ENCODE measurements around the gene CCL14. TPM values are rescaled to one million over a fixed set of nuclear protein-coding genes. Genes with fewer than 3 reads are reported as not detected.

The CCL14 gene
- total and polyA plus RNA-seq, 2 of the 13 experiments (the other 11 are each of a cell fraction or from before 2014, with no cell fraction given) = 1.1 to 1.7 TPM

- TF ChIP-seq NFRKB (IDR thresholded peaks at IDR 0.05) = no peak
- TF ChIP-seq MED13 (CRISPR knock-in tag; IDR thresholded peaks at IDR 0.05) = no peak
- TF ChIP-seq, protein P1, sequence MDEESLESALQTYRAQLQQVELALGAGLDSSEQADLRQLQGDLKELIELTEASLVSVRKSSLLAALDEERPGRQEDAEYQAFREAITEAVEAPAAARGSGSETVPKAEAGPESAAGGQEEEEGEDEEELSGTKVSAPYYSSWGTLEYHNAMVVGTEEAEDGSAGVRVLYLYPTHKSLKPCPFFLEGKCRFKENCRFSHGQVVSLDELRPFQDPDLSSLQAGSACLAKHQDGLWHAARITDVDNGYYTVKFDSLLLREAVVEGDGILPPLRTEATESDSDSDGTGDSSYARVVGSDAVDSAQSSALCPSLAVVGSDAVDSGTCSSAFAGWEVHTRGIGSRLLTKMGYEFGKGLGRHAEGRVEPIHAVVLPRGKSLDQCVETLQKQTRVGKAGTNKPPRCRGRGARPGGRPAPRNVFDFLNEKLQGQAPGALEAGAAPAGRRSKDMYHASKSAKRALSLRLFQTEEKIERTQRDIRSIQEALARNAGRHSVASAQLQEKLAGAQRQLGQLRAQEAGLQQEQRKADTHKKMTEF (CRISPR knock-in tag; IDR thresholded peaks at IDR 0.05) = peak; percentile 77
- no peak for TF ChIP-seq KDM5B (CRISPR knock-in tag; IDR thresholded peaks at IDR 0.05; ENCODE audit: borderline replicate concordance)
- TF ChIP-seq FOXK2 (IDR thresholded peaks at IDR 0.05) = no peak
- TF ChIP-seq PPARG (CRISPR knock-in tag; conservative IDR thresholded peaks at IDR 0.05) = peak; percentile 63; the same call in 1 of the 2 replicates
- TF ChIP-seq, protein P2, sequence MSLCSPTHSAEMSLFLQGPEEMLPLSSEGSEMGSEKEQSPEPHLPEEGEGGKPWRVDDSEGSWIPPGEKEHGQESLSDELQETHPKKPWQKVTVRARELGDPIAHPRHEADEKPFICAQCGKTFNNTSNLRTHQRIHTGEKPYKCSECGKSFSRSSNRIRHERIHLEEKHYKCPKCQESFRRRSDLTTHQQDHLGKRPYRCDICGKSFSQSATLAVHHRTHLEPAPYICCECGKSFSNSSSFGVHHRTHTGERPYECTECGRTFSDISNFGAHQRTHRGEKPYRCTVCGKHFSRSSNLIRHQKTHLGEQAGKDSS (CRISPR knock-in tag; IDR thresholded peaks at IDR 0.05; ENCODE audit: borderline replicate concordance, low read depth) = no peak; the same call in 1 of the 2 replicates
- 0 out of 2 replicates have a peak, but pooled peaks have one; percentile 21 for TF ChIP-seq AHDC1 (CRISPR knock-in tag; IDR thresholded peaks at IDR 0.05; ENCODE audit: borderline replicate concordance)
- TF ChIP-seq MEIS2 (CRISPR knock-in tag; IDR thresholded peaks at IDR 0.05) = peak; percentile 15; the same call in 1 of the 2 replicates
- no peak for TF ChIP-seq SNAPC2 (CRISPR knock-in tag; IDR thresholded peaks at IDR 0.05)
- TF ChIP-seq, protein P3, sequence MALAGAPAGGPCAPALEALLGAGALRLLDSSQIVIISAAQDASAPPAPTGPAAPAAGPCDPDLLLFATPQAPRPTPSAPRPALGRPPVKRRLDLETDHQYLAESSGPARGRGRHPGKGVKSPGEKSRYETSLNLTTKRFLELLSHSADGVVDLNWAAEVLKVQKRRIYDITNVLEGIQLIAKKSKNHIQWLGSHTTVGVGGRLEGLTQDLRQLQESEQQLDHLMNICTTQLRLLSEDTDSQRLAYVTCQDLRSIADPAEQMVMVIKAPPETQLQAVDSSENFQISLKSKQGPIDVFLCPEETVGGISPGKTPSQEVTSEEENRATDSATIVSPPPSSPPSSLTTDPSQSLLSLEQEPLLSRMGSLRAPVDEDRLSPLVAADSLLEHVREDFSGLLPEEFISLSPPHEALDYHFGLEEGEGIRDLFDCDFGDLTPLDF (CRISPR knock-in tag; IDR thresholded peaks at IDR 0.05) = no peak; the same call in 1 of the 2 replicates
- TF ChIP-seq THYN1 (CRISPR knock-in tag; IDR thresholded peaks at IDR 0.05; ENCODE audit: borderline replicate concordance, low read depth) = no peak
- no peak for TF ChIP-seq SNAI1 (CRISPR knock-in tag; IDR thresholded peaks at IDR 0.05; ENCODE audit: borderline replicate concordance)
- TF ChIP-seq FOXA3 (CRISPR knock-in tag; IDR thresholded peaks at IDR 0.05) = peak; percentile 66
- no peak for TF ChIP-seq NR2F6 (IDR thresholded peaks at IDR 0.05)
- TF ChIP-seq NR2F6 (CRISPR knock-in tag; IDR thresholded peaks at IDR 0.05) = peak; percentile 58; the same call in 1 of the 2 replicates
- TF ChIP-seq, protein P4, sequence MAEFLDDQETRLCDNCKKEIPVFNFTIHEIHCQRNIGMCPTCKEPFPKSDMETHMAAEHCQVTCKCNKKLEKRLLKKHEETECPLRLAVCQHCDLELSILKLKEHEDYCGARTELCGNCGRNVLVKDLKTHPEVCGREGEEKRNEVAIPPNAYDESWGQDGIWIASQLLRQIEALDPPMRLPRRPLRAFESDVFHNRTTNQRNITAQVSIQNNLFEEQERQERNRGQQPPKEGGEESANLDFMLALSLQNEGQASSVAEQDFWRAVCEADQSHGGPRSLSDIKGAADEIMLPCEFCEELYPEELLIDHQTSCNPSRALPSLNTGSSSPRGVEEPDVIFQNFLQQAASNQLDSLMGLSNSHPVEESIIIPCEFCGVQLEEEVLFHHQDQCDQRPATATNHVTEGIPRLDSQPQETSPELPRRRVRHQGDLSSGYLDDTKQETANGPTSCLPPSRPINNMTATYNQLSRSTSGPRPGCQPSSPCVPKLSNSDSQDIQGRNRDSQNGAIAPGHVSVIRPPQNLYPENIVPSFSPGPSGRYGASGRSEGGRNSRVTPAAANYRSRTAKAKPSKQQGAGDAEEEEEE (CRISPR knock-in tag; IDR thresholded peaks at IDR 0.05; ENCODE audit: borderline replicate concordance) = no peak
- TF ChIP-seq KMT2B (CRISPR knock-in tag; IDR thresholded peaks at IDR 0.05) = 0 out of 2 replicates have a peak, but pooled peaks have one; percentile 27
- TF ChIP-seq, protein P5, sequence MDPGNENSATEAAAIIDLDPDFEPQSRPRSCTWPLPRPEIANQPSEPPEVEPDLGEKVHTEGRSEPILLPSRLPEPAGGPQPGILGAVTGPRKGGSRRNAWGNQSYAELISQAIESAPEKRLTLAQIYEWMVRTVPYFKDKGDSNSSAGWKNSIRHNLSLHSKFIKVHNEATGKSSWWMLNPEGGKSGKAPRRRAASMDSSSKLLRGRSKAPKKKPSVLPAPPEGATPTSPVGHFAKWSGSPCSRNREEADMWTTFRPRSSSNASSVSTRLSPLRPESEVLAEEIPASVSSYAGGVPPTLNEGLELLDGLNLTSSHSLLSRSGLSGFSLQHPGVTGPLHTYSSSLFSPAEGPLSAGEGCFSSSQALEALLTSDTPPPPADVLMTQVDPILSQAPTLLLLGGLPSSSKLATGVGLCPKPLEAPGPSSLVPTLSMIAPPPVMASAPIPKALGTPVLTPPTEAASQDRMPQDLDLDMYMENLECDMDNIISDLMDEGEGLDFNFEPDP (CRISPR knock-in tag; conservative IDR thresholded peaks at IDR 0.05) = no peak
Observed at GRCh38 chr17:35981908-35982330, 4.6 kb downstream of the CCL14 start (continued).
